GM12878 (cell line): ENCODE results near the gene MRPL1. TPM values are rescaled to one million over a fixed set of nuclear protein-coding genes. Genes with fewer than 3 reads are reported as not detected.

Experiments used
- ATAC-seq: fragments of 200-7000 bp; cut with Tn5 transposase; 3 replicates; pipeline ENCODE4 v1.9.1; 2020; ENCODE audit warnings: mild to moderate bottlenecking, moderate library complexity
- BruUV-seq: library from RNA; stranded (reverse); fragments of 400-500 nt; replicated peaks from 2 replicates; lab custom pipeline; 2021; lab: Mats Ljungman, UMichigan
- CTCF ChIA-PET: fragments of 300-600 bp; sonication (Branson Sonifier 250); formaldehyde crosslinking; extraction: SDS; loops from one replicate; lab custom pipeline; 2021; ENCODE audit warnings: inconsistent platforms; lab: Yijun Ruan, JAX
- POLR2A ChIA-PET: fragments of 350-600 bp; formaldehyde crosslinking; extraction: SDS; loops from one replicate; lab custom pipeline; 2021; ENCODE audit warnings: inconsistent platforms; lab: Charles Lee
- RAD21 ChIA-PET: fragments of 300-600 bp; sonication (Branson Sonifier 250); formaldehyde crosslinking; loops from one replicate; lab custom pipeline; 2023; ENCODE audit warnings: antibody characterized with exemption; ENCODE audit not compliant: unreplicated experiment; lab: Charles Lee
- SMC1A ChIA-PET: fragments of 300-600 bp; sonication (Branson Sonifier 250); formaldehyde crosslinking; loops from one replicate; lab custom pipeline; 2023; ENCODE audit not compliant: unreplicated experiment, uncharacterized antibody; lab: Charles Lee
- DNase-seq: peaks from one replicate; pipeline ENCODE4 v3.0.0-alpha.2; 2011; ENCODE audit warnings: low read depth, low spot score
- FAIRE-seq: peaks from 3 replicates; lab custom pipeline; 2011; peaks lifted over from hg19 to GRCh38; lab: Jason Lieb, UNC
- H2AFZ ChIP-seq: 2 replicates; pipeline ENCODE4 v1.6.0; 2011; ENCODE audit warnings: low read depth, low read length, control low read depth; ENCODE audit not compliant: control insufficient read depth
- H3K27ac ChIP-seq: 2 replicates; pipeline ENCODE4 v1.5.1; 2011; ENCODE audit warnings: control low read depth; ENCODE audit not compliant: control insufficient read depth, insufficient read depth
- H3K27me3 ChIP-seq, 2 experiments: replicated peaks in 1 of 2; 2 replicates each; pipeline versions ENCODE4 v1.6.0 to v1.6.1; 2011; ENCODE audit warnings: low read length in 1 of 2; ENCODE audit not compliant: control insufficient read depth in 2 of 2, insufficient read depth in 2 of 2
- H3K36me3 ChIP-seq, 2 experiments: 2 replicates each; pipeline ENCODE4 v1.5.1; 2011; ENCODE audit warnings: low read length in 1 of 2; ENCODE audit not compliant: control insufficient read depth in 2 of 2, insufficient read depth in 2 of 2
- H3K4me1 ChIP-seq: 2 replicates; pipeline ENCODE4 v1.6.1; 2011; ENCODE audit warnings: mild to moderate bottlenecking, low read length, moderate library complexity, mixed read lengths; ENCODE audit not compliant: control insufficient read depth, insufficient read depth
- H3K4me2 ChIP-seq: 2 replicates; pipeline ENCODE4 v1.6.0; 2011; ENCODE audit warnings: control low read depth; ENCODE audit not compliant: control insufficient read depth, insufficient read depth
- H3K4me3 ChIP-seq: fragments of 200-600 bp; sonication (generic); 2 replicates; pipeline ENCODE4 v1.5.1; 2016
- H3K79me2 ChIP-seq: 2 replicates; pipeline ENCODE4 v1.6.0; 2011; ENCODE audit warnings: low read length; ENCODE audit not compliant: control insufficient read depth, insufficient read depth
- H3K9ac ChIP-seq: 2 replicates; pipeline ENCODE4 v1.8.0; 2011; ENCODE audit warnings: low read length, control low read depth, mixed read lengths; ENCODE audit not compliant: control insufficient read depth, insufficient read depth
- H3K9me3 ChIP-seq: replicated peaks from 3 replicates; pipeline ENCODE4 v1.5.1; 2011; ENCODE audit warnings: mild to moderate bottlenecking, low read length; ENCODE audit not compliant: control insufficient read depth, insufficient read depth
- H4K20me1 ChIP-seq: 2 replicates; pipeline ENCODE4 v1.6.0; 2011; ENCODE audit not compliant: control insufficient read depth, insufficient read depth
- BCLAF1 ChIP-seq: fragments of 450-650 bp; IDR thresholded peaks from 2 replicates; pipeline ENCODE4 v1.6.1; 2017; ENCODE audit warnings: antibody characterized with exemption, mild to moderate bottlenecking, moderate library complexity
- CEBPZ ChIP-seq: fragments of 150-350 bp; IDR thresholded peaks from 2 replicates; pipeline ENCODE4 v1.6.1; 2016; ENCODE audit warnings: low read depth, low read length
- CHD1 ChIP-seq: IDR thresholded peaks from 2 replicates; pipeline ENCODE4 v1.6.1; 2012; ENCODE audit warnings: low read depth, low read length, improper control_type of control experiment
- HCFC1 ChIP-seq: fragments of 150-350 bp; IDR thresholded peaks from 2 replicates; pipeline ENCODE4 v1.6.1; 2014; ENCODE audit warnings: low read length
- KLF5 ChIP-seq: fragments of 450-650 bp; IDR thresholded peaks from 2 replicates; pipeline ENCODE4 v1.6.1; 2014; ENCODE audit warnings: mild to moderate bottlenecking; ENCODE audit not compliant: partially characterized antibody
- MTA3 ChIP-seq: IDR thresholded peaks from 2 replicates; pipeline ENCODE4 v1.6.1; 2012; ENCODE audit warnings: low read length, inconsistent platforms, borderline replicate concordance
- NR2C1 ChIP-seq: fragments of 450-650 bp; IDR thresholded peaks from 2 replicates; pipeline ENCODE4 v1.6.1; 2017; ENCODE audit warnings: antibody characterized with exemption, mild to moderate bottlenecking, moderate library complexity
- PAX5 ChIP-seq: IDR thresholded peaks from 2 replicates; pipeline ENCODE4 v1.6.1; 2011; ENCODE audit warnings: low read depth, low read length, borderline replicate concordance
- PAX8 ChIP-seq: fragments of 450-650 bp; IDR thresholded peaks from 2 replicates; pipeline ENCODE4 v1.6.1; 2017; ENCODE audit warnings: mild to moderate bottlenecking, moderate library complexity
- RB1 ChIP-seq: fragments of 450-650 bp; formaldehyde crosslinking; IDR thresholded peaks from 2 replicates; pipeline ENCODE4 v1.6.1; 2017; ENCODE audit warnings: mild to moderate bottlenecking, borderline replicate concordance
- RELB ChIP-seq: fragments of 450-650 bp; IDR thresholded peaks from 2 replicates; pipeline ENCODE4 v1.6.1; 2017; ENCODE audit warnings: low read depth, mild to moderate bottlenecking, moderate library complexity
- SMAD5 ChIP-seq: IDR thresholded peaks from 2 replicates; pipeline ENCODE4 v1.6.1; 2016; ENCODE audit warnings: antibody characterized with exemption, low read depth
- SP1 ChIP-seq: IDR thresholded peaks from one replicate; pipeline ENCODE4 v1.6.1; 2011; ENCODE audit warnings: low read depth, low read length
- ZNF687 ChIP-seq: fragments of 450-650 bp; IDR thresholded peaks from 2 replicates; pipeline ENCODE4 v1.6.1; 2017; ENCODE audit warnings: mild to moderate bottlenecking, moderate library complexity
- WGBS: methylation state at CpG from one replicate; pipeline ENCODE4 v1.1.6; 2016; ENCODE audit warnings: low lambda C conversion rate; ENCODE audit not compliant: insufficient replicate concordance, insufficient coverage; ENCODE audit errors: missing lambda C conversion rate; 5-methylcytosine and 5-hydroxymethylcytosine counted together
- in situ Hi-C: fragments of 300-500 bp; cut with MboI; formaldehyde crosslinking; loops from 9 replicates; pipeline ENCODE4 v1.14.3; 2018; ENCODE audit warnings: mixed read lengths
- intact Hi-C: fragments of 100-400 bp; cut with micrococcal nuclease; formaldehyde crosslinking; loops from one replicate; pipeline ENCODE4 v1.14.2; 2022; ENCODE audit not compliant: unreplicated experiment
- polyA plus RNA-seq, 11 experiments: library from polyadenylated mRNA; depleted of rRNA in 4 of 11; unstranded in 6 of 11; stranded (reverse) in 5 of 11; fragments of >200 nt; fragmentation: Nextera tagmentation in 4 of 11; fragmentation: Illumina TruSeq in 1 of 11; extraction: Ambion mirVana in 4 of 11; extraction: Trizol in 1 of 11; gene quantifications; 1 replicate in 1 of 11; 2 replicates in 10 of 11; pipeline versions ENCODE4 v1.2.1 to v1.2.3, GENCODE V29; 2011 to 2016; ENCODE audit warnings: inconsistent platforms in 2 of 11, missing spikeins in 2 of 11, low read depth in 1 of 11
- total RNA-seq, 4 experiments: library from RNA; depleted of rRNA in 3 of 4; stranded (reverse); fragments of >200 nt in 3 of 4; fragmentation: Illumina TruSeq in 1 of 4; extraction: Trizol in 1 of 4; gene quantifications; 2 replicates each; pipeline versions ENCODE4 v1.2.1 to v1.2.3, GENCODE V29; 2013 to 2021

Gene MRPL1
- total and polyA plus RNA-seq, 10 of the 15 experiments (the other 5 are each of a cell fraction or from before 2014, with no cell fraction given): 20.2 to 35.7 (median 28.2) TPM

GRCh38 chr4:77996076-77996475 is 133.4 kb downstream of the MRPL1 start:
- ChIA-PET POLR2A (no interaction called here), SMC1A (interaction anchor here (1.1 kb wide), 1 partner anchor 13 kb away, joined by 3 read pairs; no protein-coding TSS in a partner anchor), RAD21 (no interaction called here), CTCF (interaction anchor here (0.7 to 1.3 kb wide), 2 partner anchors 11 to 23 kb away, joined by 3 read pairs; no protein-coding TSS in a partner anchor)
- Histone ChIP-seq H3K27ac (no peak overlapping the region), H3K79me2 (no peaks in the 10 kb centered on the region), H3K4me3 (no peak overlapping the region), H3K4me2 (no peak overlapping the region), H3K4me1 (no peaks in the 10 kb centered on the region), H4K20me1 (no peaks in the 10 kb centered on the region), H2AFZ (no peak overlapping the region), H3K36me3 (no peaks in the 10 kb centered on the region), H3K9ac (no peak overlapping the region), H3K27me3 (peaks cover 0 to 2% of the 10 kb centered on the region in 2 experiments; a peak in 1 of 4 replicates), H3K9me3 (no peaks in the 10 kb centered on the region)
- ATAC-seq (no peak), FAIRE-seq (no peak), DNase-seq (no peak)
- in situ Hi-C loops (no loop called here), intact Hi-C loops (no loop called here)
- no TSS peak for BruUV-seq
- WGBS: 4% methylated on average over 3 of the region's 3 CpGs
- TF ChIP-seq PAX8 (no peak), RELB (no peak), CEBPZ (no peak), SMAD5 (no peak), MTA3 (no peak), NR2C1 (no peak), PAX5 (no peak), CHD1 (no peak), BCLAF1 (no peak), KLF5 (no peak), RB1 (no peak), SP1 (no peak), HCFC1 (no peak), ZNF687 (no peak)
